ENCODE data around the gene CCDC154.

GRCh38 chr16:1457489-1458245 lies 13.3 kb upstream of the CCDC154 start:
- no peak for TF ChIP-seq CTCF (IDR thresholded peaks at IDR 0.05)
- no peak for TF ChIP-seq EP300 (IDR thresholded peaks at IDR 0.05)
- TF ChIP-seq POLR2A (IDR thresholded peaks at IDR 0.05), result no peak
- TF ChIP-seq POLR2AphosphoS5 (IDR thresholded peaks at IDR 0.05), result no peak
